Lower leg skin (tissue), 3 donors: Measurements from ENCODE around the gene PTPRN2.

ENCODE experiments used
- POLR2A ChIP-seq, 2 donors: fragments of 450-650 bp; IDR thresholded peaks; one replicate each; pipeline ENCODE4 v1.6.1; 2016 to 2017; ENCODE audit warnings: antibody characterized with exemption in 2 of 2, mild to moderate bottlenecking in 1 of 2, moderate library complexity in 1 of 2
- TF ChIP-seq, protein P1 (sequence below), 3 donors: fragments of 450-650 bp; IDR thresholded peaks; one replicate each; pipeline ENCODE4 v1.5.1; 2016; ENCODE audit warnings: antibody characterized with exemption in 3 of 3, mild to moderate bottlenecking in 3 of 3, moderate library complexity in 2 of 3

DNA sequence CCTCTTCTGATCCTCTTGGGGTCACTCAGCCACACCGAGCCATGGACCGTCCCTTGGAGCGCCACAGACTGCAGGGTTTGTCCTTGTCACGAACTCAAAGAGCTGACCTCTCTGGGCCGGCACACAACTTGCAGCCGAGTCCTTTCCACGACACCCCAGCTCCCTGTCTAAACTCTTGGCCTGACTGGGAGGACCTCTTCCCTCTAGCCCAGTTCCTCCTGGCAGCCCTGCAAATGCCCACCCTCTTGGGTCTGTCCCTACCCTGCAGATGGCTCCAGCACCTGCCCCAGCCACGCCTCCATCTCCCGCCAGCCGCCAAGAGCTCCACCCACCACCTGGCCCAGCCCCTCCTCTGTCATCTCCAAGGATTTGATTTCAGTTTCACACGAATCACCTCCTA, 911.6 kb downstream of the PTPRN2 start:
- TF ChIP-seq, protein P1, sequence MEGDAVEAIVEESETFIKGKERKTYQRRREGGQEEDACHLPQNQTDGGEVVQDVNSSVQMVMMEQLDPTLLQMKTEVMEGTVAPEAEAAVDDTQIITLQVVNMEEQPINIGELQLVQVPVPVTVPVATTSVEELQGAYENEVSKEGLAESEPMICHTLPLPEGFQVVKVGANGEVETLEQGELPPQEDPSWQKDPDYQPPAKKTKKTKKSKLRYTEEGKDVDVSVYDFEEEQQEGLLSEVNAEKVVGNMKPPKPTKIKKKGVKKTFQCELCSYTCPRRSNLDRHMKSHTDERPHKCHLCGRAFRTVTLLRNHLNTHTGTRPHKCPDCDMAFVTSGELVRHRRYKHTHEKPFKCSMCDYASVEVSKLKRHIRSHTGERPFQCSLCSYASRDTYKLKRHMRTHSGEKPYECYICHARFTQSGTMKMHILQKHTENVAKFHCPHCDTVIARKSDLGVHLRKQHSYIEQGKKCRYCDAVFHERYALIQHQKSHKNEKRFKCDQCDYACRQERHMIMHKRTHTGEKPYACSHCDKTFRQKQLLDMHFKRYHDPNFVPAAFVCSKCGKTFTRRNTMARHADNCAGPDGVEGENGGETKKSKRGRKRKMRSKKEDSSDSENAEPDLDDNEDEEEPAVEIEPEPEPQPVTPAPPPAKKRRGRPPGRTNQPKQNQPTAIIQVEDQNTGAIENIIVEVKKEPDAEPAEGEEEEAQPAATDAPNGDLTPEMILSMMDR (IDR thresholded peaks at IDR 0.05) = no peak
- TF ChIP-seq POLR2A (IDR thresholded peaks at IDR 0.05) = no peak
